RPMI8226 (cell line): ENCODE measurements around the gene UST.
A peak's percentile ranks its signal among the peaks of the same experiment; 100 is the strongest.

Experiments used
- DNase-seq: peaks from one replicate; pipeline ENCODE4 v3.0.0-alpha.2; 2015

Gene UST

DNA sequence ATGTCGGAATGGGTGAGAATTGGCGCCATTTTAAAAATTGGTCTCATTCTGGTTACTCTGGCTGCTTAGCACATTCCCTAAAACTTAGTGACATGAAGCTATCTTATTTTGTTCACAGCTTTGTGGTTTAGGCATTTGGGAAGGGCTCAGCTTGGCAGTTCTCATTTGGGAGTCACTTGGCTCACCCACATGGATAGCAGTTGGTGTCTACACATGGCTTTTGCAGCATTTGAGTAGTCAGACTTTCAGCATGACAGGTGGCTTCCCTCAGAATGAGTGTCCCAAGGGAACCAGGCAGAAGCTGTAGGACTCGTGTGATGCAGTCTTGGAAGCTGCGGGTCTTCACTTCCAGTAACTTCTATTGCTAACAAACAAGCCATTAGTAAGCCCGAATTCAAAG is 64.6 kb downstream of the UST start:
- DNase-seq = no peak

DNA sequence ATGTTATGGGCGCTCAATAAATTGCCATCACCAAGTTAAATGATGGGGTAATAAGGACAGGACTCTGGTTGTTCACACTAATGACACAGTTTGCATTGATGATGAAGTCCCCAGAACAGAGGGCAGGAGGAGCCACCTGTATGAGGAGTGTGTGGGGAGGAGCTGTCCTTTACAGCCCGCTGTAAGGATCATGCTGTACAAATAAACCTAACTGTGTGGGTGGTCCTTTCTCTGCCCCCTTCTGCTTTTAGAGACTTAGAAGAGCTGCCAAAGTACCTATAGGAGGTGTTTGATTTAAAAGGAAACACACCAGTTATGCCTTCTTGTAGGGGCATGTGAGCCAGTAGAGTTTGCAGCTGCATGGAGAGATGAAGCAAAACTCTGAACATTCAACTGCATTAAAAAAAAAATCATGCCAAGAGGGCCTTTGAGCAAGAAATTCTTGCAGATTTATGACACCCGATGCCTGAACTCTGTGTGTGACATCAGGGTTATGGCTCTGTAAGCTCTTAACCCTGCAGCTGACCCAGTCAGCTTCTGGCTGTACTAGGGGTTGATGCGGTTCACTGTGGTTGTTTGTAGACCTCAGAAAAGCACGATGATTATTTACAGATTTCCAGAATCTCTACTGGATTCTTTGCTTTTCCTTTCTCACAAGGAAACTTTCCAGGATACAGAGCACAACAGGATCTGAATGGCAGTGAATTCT is 67.4 kb downstream of the UST start:
- no peak for DNase-seq

GRCh38 chr6:148814869-148815268 is 68.0 kb downstream of the UST start:
- no peak for DNase-seq

- no peak for DNase-seq
Observed at GRCh38 chr6:148816117-148816516, 69.3 kb downstream of the UST start.

- DNase-seq = peak; percentile 18
Observed at GRCh38 chr6:148817689-148818088, 70.9 kb downstream of the UST start.

DNA sequence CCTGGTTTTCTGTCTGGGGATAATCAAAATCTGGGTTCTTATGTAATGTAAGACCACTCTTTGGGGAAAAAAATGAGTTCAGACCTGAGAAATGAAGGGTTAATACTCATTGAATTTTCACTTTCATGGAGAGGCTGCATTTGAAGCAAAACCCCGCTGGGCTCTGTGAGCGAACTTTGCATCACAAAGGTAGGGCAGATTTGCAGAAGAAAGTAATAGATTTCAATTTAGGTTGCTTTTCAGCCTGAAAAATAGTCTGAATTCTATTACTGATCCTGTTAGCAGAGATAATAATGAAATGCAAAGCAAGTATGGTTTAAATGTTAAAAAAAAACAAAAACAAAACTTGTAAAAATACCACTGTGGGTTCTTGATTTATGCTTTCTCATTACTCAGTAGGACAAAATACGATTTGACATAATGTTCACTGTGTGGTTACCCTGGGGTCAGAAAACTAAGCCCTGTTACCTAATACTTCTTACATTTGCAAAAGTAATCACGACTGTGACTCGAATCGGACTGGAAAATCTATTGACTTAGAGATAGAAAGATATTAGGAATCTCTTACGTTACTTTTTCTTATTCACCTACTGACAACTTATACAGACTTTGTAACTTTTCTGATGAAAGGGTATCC is 72.2 kb downstream of the UST start:
- no peak for DNase-seq

GRCh38 chr6:148819852-148820251 is 73.0 kb downstream of the UST start:
- DNase-seq = no peak

GRCh38 chr6:148822819-148823218 is 76.0 kb downstream of the UST start:
- DNase-seq = no peak

GRCh38 chr6:148824291-148824690 is 77.5 kb downstream of the UST start:
- DNase-seq = no peak

DNA sequence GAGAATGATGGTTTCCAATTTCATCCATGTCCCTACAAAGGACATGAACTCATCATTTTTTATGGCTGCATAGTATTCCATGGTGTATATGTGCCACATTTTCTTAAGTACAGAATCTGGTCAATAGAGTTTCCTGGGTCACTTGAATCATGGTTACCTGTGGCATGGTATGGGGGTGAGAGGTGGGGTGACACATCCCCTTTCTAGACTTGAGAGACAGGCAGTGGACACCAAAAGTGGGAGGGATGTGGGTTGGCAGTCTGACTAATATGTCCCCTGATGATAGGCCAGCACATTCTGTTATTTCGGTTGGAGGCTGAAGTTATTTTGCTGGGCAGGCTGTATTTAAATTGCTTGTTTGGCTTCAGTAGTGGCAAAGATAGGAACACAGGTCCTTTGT is 78.1 kb downstream of the UST start:
- DNase-seq = no peak

- no peak for DNase-seq
Observed at GRCh38 chr6:148825492-148825891, 78.7 kb downstream of the UST start.

DNA sequence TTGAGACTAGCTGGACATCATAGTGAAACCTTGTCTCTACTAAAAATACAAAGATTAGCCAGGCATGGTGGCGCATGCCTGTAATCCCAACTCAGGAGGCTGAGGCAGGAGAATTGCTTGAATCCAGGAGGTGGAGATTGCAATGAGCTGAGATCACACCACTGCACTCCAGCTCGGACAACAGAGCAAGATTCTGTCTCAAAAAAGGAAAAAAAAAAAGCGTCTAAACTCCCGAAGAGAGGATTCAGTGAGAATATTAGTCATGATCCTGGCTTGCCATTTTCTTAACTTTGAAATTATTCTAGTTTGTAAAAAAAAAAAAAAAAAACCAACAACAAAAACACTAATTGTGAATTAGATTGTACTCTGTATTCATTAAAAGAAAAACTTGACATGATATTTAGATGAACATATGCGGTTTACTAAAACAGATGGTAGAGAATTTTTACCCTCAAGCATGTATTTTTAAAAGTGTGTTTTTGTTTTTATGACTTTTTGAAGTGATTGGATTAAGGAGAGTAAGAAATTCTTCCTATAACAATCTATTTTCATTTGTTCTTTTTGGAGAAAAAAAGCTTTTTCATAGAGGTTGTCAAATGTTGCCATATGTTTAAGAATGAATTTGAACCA is 80.7 kb downstream of the UST start:
- no peak for DNase-seq

DNA sequence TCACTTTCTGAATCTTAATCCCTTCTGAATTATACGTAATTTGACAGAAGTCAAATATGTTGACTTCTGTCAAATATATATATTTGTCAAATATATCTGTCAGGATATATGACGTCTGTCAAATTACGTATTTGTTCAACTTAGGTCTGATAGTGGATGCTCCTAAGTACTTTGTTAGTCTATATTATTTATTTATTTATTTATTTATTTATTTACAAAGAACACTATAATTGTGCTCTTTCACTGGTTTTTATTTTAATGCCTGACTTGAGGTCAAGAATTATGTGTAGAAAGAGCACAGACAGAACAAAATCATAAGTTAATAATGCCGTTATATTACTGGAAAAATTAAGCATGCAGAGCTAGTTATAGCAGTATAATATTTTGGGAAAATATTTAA is 81.2 kb downstream of the UST start:
- no peak for DNase-seq

DNA sequence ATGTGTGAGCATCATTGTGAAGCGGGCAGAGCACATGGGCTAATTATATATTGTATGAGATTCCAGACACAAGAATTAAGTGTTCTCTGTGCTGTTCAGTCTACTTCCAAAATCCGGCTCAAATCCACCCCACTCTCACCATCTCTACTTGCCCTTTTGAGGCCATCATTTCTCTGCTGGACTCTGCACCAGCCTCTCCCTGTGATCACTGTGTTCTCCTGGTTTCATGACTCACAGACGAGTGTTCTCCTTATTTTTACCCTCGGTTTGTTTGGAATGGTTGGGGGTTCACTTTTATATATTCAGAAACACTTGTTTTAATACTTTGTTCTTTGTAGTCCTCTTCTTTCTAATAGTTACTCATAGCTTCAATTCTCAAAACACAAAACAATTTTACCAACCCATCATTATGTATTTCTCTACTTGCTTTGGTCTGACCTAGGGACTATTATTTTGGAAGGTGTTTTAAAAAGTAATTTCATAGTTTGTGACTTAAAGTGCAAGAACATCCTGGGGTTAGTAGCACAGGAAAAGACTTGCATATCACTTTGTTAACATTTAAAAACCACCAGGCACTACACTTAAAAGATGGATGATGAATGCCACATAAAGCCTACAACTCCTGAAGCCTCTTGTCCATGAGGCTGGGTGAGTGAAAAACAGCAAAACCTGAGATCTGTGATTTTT is 82.7 kb downstream of the UST start:
- no peak for DNase-seq

DNA sequence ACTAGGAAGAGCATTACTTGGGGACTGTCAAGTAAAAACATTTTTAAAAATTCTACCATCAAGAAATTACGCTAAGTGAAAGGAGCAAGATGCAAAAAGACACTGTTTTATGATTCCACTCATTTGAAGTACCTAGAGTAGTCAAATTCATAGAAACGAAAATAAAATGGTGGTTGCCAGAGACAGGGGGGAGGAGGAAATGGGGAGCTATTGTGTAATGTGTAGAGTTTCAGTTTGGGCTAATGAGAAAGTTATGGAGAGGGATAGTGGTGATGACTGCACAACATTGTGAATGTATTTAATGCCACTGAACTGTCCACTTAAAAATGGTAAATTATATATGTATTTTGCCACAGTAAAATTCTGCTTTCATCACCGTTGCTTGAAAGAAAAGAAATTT is 83.8 kb downstream of the UST start:
- no peak for DNase-seq

- DNase-seq = peak; percentile 33
Observed at GRCh38 chr6:148831064-148831463, 84.2 kb downstream of the UST start.

DNA sequence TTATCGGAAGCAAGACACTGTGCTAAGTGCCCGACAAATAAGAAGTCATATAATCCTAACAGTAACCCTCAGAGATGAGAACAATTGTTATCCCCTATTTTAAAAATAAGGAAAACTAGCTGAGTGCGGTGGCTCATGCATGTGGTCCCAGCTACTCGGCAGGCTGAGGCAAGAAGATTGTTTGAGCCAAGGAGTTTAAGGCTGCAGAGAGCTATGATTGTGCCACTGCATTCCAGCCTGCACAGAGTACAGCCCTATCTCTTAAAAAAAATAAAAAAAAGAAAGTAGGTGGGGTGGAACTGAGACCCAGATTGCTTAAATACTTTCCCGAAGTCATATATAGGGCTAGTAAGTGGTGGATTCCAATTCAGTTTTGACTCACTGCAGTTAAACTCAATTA is 84.7 kb downstream of the UST start:
- no peak for DNase-seq

GRCh38 chr6:148835920-148836441 is 89.2 kb downstream of the UST start:
- DNase-seq = no peak

DNA sequence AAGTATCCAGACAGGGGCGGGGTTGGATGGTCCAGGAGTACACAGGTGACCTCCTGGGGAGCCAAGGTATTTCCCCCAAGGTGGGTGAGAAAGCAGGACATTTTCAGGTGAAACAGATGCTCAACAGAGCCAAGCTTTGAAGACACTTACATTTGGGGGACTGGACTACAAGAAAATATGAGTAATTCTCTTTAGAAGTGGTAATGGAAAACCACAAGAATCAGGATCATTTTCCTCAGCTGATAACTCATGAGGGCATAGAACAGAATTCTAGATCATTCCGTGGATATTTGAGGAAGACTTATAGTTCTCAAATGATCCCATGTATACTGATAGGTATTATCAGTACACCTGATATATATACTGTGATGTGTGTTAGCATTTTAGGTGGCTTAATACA is 89.9 kb downstream of the UST start:
- DNase-seq = no peak

GRCh38 chr6:148837941-148838340 is 91.1 kb downstream of the UST start:
- no peak for DNase-seq

- DNase-seq = no peak
Observed at GRCh38 chr6:148839044-148839443, 92.2 kb downstream of the UST start.

DNA sequence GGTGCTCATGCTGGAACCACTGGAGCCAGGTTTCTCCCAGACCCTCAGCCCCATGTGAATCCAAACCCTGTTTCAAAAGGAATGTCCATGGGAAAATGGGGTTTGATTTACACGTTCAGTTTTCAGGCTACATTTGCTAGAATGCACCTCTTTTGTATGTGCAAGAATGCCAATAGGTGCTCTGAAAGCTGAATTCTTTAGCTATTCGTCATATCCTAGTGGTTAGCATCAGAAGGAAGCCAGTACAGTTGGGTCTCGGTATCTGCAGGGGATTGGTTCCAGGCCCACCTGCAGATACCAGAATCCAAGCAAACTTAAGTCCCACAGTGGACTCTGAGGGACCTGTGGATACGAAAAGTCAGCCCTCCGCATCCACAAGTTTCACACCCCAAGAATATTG is 93.4 kb downstream of the UST start:
- no peak for DNase-seq

- DNase-seq = no peak
Observed at GRCh38 chr6:148842296-148843019, 95.6 kb downstream of the UST start.
